ENCODE data around the gene GABBR2.

- TF ChIP-seq CTCF (IDR thresholded peaks at IDR 0.05), result no peak
- TF ChIP-seq EZH2 (IDR thresholded peaks at IDR 0.05; ENCODE audit: borderline replicate concordance, insufficient read depth, low read depth, low read length, poor library complexity, severe bottlenecking), result no peak
Observed at GRCh38 chr9:98262056-98262455, 446.7 kb downstream of the GABBR2 start.

Measured in B cell (primary cell).